Choroid plexus epithelial cell (primary cell): ENCODE results near the gene ITGA7.

Experiments
- DNase-seq: peaks from one replicate; pipeline ENCODE4 v3.0.0-alpha.2; 2010; ENCODE audit warnings: low read depth
- H3K4me3 ChIP-seq: 2 replicates; pipeline ENCODE4 v1.5.1; 2011; ENCODE audit warnings: low read depth, mild to moderate bottlenecking, control low read depth, low read length, moderate library complexity
- CTCF ChIP-seq: conservative IDR thresholded peaks from 2 replicates; pipeline ENCODE4 v1.5.1; 2011; ENCODE audit warnings: low read depth, mild to moderate bottlenecking, control low read depth, inconsistent platforms, low read length, moderate library complexity

The ITGA7 gene

GRCh38 chr12:55707841-55708694 lies at the start of gene ITGA7:
ITGA7 (minus strand) TSS chr12:55707904; CDS start chr12:55707682, 222 bp downstream.
- no peak for TF ChIP-seq CTCF
- H3K4me3 ChIP-seq: peak within 1 kb of the TSS; percentile 47
- DNase-seq: no peak

- TF ChIP-seq CTCF: no peak
- DNase-seq: no peak
- no peak overlapping the region for H3K4me3 ChIP-seq
Observed at GRCh38 chr12:55755246-55755645, 47.5 kb upstream of the ITGA7 start.

- no peak overlapping the region for H3K4me3 ChIP-seq
- TF ChIP-seq CTCF: no peak
Observed at GRCh38 chr12:55748230-55748993, 40.7 kb upstream of the ITGA7 start.

GRCh38 chr12:55746913-55747231 lies 39.2 kb upstream of the ITGA7 start:
- H3K4me3 ChIP-seq: no peak overlapping the region
- no peak for TF ChIP-seq CTCF
- no peak for DNase-seq

More at GRCh38 chr12:55748230-55748993, 40.7 kb upstream of the ITGA7 start:
- DNase-seq: no peak

- TF ChIP-seq CTCF: no peak
- H3K4me3 ChIP-seq: no peak overlapping the region
- no peak for DNase-seq
Observed at GRCh38 chr12:55746174-55746912, 38.6 kb upstream of the ITGA7 start.

GRCh38 chr12:55745361-55746173 lies 37.9 kb upstream of the ITGA7 start:
- no peak for TF ChIP-seq CTCF
- H3K4me3 ChIP-seq: peak overlapping the region; percentile 11
- peak; percentile 38 for DNase-seq
